ENCODE results near the gene A4GALT.

GRCh38 chr22:42702675-42703074 is 18.0 kb downstream of the A4GALT start:
- TF ChIP-seq CSDC2 (CRISPR knock-in tag; IDR thresholded peaks at IDR 0.05), result no peak
- no peak for TF ChIP-seq TOX (CRISPR knock-in tag; IDR thresholded peaks at IDR 0.05; ENCODE audit: borderline replicate concordance)
- no peak for TF ChIP-seq ISL1 (CRISPR knock-in tag; IDR thresholded peaks at IDR 0.05)
- no peak for TF ChIP-seq ZFP30 (CRISPR knock-in tag; IDR thresholded peaks at IDR 0.05)
- no peak for TF ChIP-seq ESRRG (CRISPR knock-in tag; IDR thresholded peaks at IDR 0.05)

Measured in SK-N-SH treated with all-trans-retinoic acid at 6 μM for 48 hours (cell line).